GM18873 (cell line): ENCODE measurements around the gene NUDT22.

Source experiments
- ATAC-seq: cut with Tn5 transposase; IDR thresholded peaks from one replicate; pipeline ENCODE4 v1.9.1; 2021; ENCODE audit warnings: mild to moderate bottlenecking, moderate library complexity, moderate number of reproducible peaks; ENCODE audit not compliant: unreplicated experiment, low FRiP score

NUDT22 gene

GRCh38 chr11:64253043-64253442 lies 27.0 kb downstream of the NUDT22 start:
- no peak for ATAC-seq

GRCh38 chr11:64253481-64253880 lies 27.4 kb downstream of the NUDT22 start:
- ATAC-seq: no peak

GRCh38 chr11:64254326-64254725 lies 28.3 kb downstream of the NUDT22 start:
- ATAC-seq: no peak

- ATAC-seq: no peak
Observed at GRCh38 chr11:64255135-64256128, 29.4 kb downstream of the NUDT22 start.

GRCh38 chr11:64256300-64256699 lies 30.2 kb downstream of the NUDT22 start:
- no peak for ATAC-seq

GRCh38 chr11:64258356-64258755 lies 32.3 kb downstream of the NUDT22 start:
- no peak for ATAC-seq

GRCh38 chr11:64258946-64259532 lies 33.0 kb downstream of the NUDT22 start:
- no peak for ATAC-seq

GRCh38 chr11:64259533-64260067 lies 33.5 kb downstream of the NUDT22 start:
- ATAC-seq: no peak

- no peak for ATAC-seq
Observed at GRCh38 chr11:64260147-64260708, 34.2 kb downstream of the NUDT22 start.

- no peak for ATAC-seq
Observed at GRCh38 chr11:64261556-64262080, 35.5 kb downstream of the NUDT22 start.

- no peak for ATAC-seq
Observed at GRCh38 chr11:64262271-64263002, 36.4 kb downstream of the NUDT22 start.

GRCh38 chr11:64263021-64263946 lies 37.2 kb downstream of the NUDT22 start:
- ATAC-seq: no peak

- ATAC-seq: no peak
Observed at GRCh38 chr11:64263947-64264317, 37.9 kb downstream of the NUDT22 start.

- no peak for ATAC-seq
Observed at GRCh38 chr11:64264371-64264852, 38.3 kb downstream of the NUDT22 start.

GRCh38 chr11:64265176-64266160 lies 39.4 kb downstream of the NUDT22 start:
- ATAC-seq: no peak

GRCh38 chr11:64266339-64266738 lies 40.3 kb downstream of the NUDT22 start:
- ATAC-seq: no peak

GRCh38 chr11:64267207-64267945 lies 41.3 kb downstream of the NUDT22 start:
- ATAC-seq: no peak
